Endodermal cell (in vitro differentiated cells): Measurements from ENCODE around the gene S100A2. TPM values are rescaled to one million over a fixed set of nuclear protein-coding genes. Genes with fewer than 3 reads are reported as not detected.

Experiments used
- DNase-seq: peaks from one replicate; pipeline ENCODE4 v3.0.0-alpha.2; 2017
- H3K27ac ChIP-seq: 2 replicates; pipeline ENCODE4 v1.5.1; 2013; ENCODE audit warnings: mild to moderate bottlenecking, low read depth, low read length, moderate library complexity
- H3K27me3 ChIP-seq: 2 replicates; pipeline ENCODE4 v1.6.1; 2013; ENCODE audit warnings: mild to moderate bottlenecking, low read length, moderate library complexity; ENCODE audit not compliant: insufficient read depth, control insufficient read depth, poor library complexity, severe bottlenecking
- H3K36me3 ChIP-seq: 2 replicates; pipeline ENCODE4 v1.7.0; 2013; ENCODE audit warnings: mild to moderate bottlenecking, low read length, moderate library complexity; ENCODE audit not compliant: control insufficient read depth, insufficient read depth
- H3K4me1 ChIP-seq: one replicate; pipeline ENCODE4 v1.7.0; 2013; ENCODE audit warnings: low read length; ENCODE audit not compliant: control insufficient read depth, insufficient read depth
- H3K4me3 ChIP-seq: 2 replicates; pipeline ENCODE4 v1.5.1; 2013; ENCODE audit warnings: mild to moderate bottlenecking, low read length, moderate library complexity
- H3K9ac ChIP-seq: 2 replicates; pipeline ENCODE4 v1.6.1; 2013; ENCODE audit warnings: mild to moderate bottlenecking, low read length, moderate library complexity; ENCODE audit not compliant: poor library complexity, severe bottlenecking; ENCODE audit errors: extremely low read depth
- H3K9me3 ChIP-seq: 2 replicates; pipeline ENCODE4 v1.6.1; 2013; ENCODE audit warnings: mild to moderate bottlenecking, low read length, moderate library complexity; ENCODE audit not compliant: control insufficient read depth
- H3K27ac Mint-ChIP-seq: 2 replicates; pipeline ENCODE4 v1.8.0; 2020; ENCODE audit warnings: mixed read lengths
- H3K27me3 Mint-ChIP-seq: 2 replicates; pipeline ENCODE4 v1.8.0; 2021; ENCODE audit warnings: mild to moderate bottlenecking, mixed read lengths; ENCODE audit not compliant: insufficient read depth
- H3K36me3 Mint-ChIP-seq: 2 replicates; pipeline ENCODE4 v1.8.0; 2020; ENCODE audit warnings: low read depth, mixed read lengths
- H3K4me1 Mint-ChIP-seq: 2 replicates; pipeline ENCODE4 v1.8.0; 2020; ENCODE audit warnings: mixed read lengths
- H3K4me3 Mint-ChIP-seq: 2 replicates; pipeline ENCODE4 v1.8.0; 2020; ENCODE audit warnings: mild to moderate bottlenecking, moderate library complexity, mixed read lengths
- H3K9me3 Mint-ChIP-seq: 2 replicates; pipeline ENCODE4 v1.8.0; 2020; ENCODE audit warnings: mild to moderate bottlenecking, mixed read lengths
- CTCF ChIP-seq: fragments of 200-600 bp; sonication (generic); conservative IDR thresholded peaks from 2 replicates; pipeline ENCODE4 v1.5.0; 2021; ENCODE audit warnings: antibody characterized with exemption, mild to moderate bottlenecking
- WGBS, 2 experiments: methylation state at CpG; one replicate each; pipeline versions ENCODE4 v1.1.5 to v1.1.7; 2013; ENCODE audit warnings: missing lambda C conversion rate in 2 of 2, mixed read lengths in 1 of 2; ENCODE audit not compliant: insufficient coverage in 1 of 2, insufficient read length in 1 of 2; 5-methylcytosine and 5-hydroxymethylcytosine counted together
- total RNA-seq, 2 donors: library from RNA; stranded (reverse); fragmentation: NEBNext Ultra II Directional in 1 of 2; extraction: Animal tissue kit (Norgen Biotek cat#: 25700) in 1 of 2; gene quantifications; 2 replicates in 1 of 2; 3 replicates in 1 of 2; pipeline ENCODE4 v1.2.1, GENCODE V29; 2021

The S100A2 gene
- total RNA-seq, 2 donors from 2014 or later, result 0.92 to 3.1 TPM

DNA sequence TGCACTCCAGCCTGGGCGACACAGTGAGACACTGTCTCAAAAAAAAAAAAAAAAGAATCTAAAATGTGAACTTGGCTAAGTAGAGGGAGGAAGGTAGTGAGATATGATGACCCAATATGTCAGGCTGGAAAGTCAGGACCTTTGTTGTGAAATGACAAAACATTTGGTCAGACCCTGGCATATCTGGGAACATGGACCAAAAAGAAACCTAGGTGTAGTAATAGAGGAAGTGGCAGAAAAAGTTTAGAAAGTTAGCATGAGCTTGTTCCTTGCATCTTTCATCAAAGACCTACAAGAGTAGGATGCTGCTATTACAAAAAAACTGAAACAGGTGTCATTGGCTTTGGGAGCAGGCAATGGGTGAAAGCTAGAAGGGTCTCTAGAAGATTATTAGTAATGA, 9.3 kb downstream of the S100A2 start:
- Mint-ChIP-seq H3K27me3 (no peaks in the 10 kb centered on the region), H3K27ac (no peak overlapping the region), H3K4me1 (no peaks in the 10 kb centered on the region), H3K9me3 (no peaks in the 10 kb centered on the region), H3K36me3 (no peaks in the 10 kb centered on the region), H3K4me3 (no peak overlapping the region)
- no peak overlapping the region for H3K27ac ChIP-seq
- no peak for TF ChIP-seq CTCF
- 79 to 100% methylated on average over 1 of the region's 1 CpG for WGBS, 2 experiments
- no peak overlapping the region for H3K4me3 ChIP-seq
- no peaks in the 10 kb centered on the region for H3K27me3 ChIP-seq
- no peaks in the 10 kb centered on the region for H3K4me1 ChIP-seq
- no peak for DNase-seq
- no peak overlapping the region for H3K9ac ChIP-seq
- no peaks in the 10 kb centered on the region for H3K36me3 ChIP-seq
- no peaks in the 10 kb centered on the region for H3K9me3 ChIP-seq

GRCh38 chr1:153553830-153554541, 11.7 kb downstream of the S100A2 start:
- Histone ChIP-seq H3K9me3 (no peaks in the 10 kb centered on the region), H3K27ac (no peak overlapping the region), H3K36me3 (no peaks in the 10 kb centered on the region), H3K9ac (no peak overlapping the region), H3K4me1 (no peaks in the 10 kb centered on the region), H3K4me3 (no peak overlapping the region), H3K27me3 (no peaks in the 10 kb centered on the region)
- Mint-ChIP-seq H3K36me3 (no peaks in the 10 kb centered on the region), H3K9me3 (no peaks in the 10 kb centered on the region), H3K27ac (no peak overlapping the region), H3K4me3 (no peak overlapping the region), H3K27me3 (peaks cover 5% of the 10 kb centered on the region), H3K4me1 (peaks cover 3% of the 10 kb centered on the region)
- DNase-seq, result no peak
- WGBS, 2 experiments, result 93 to 100% methylated on average over 1 to 2 of the region's 2 CpGs
- no peak for TF ChIP-seq CTCF

- no peak overlapping the region for H3K4me3 ChIP-seq
- Mint-ChIP-seq H3K4me3 (no peak overlapping the region), H3K27me3 (peaks cover 5% of the 10 kb centered on the region), H3K36me3 (no peaks in the 10 kb centered on the region), H3K27ac (no peak overlapping the region), H3K4me1 (peaks cover 3% of the 10 kb centered on the region), H3K9me3 (no peaks in the 10 kb centered on the region)
- no peaks in the 10 kb centered on the region for H3K27me3 ChIP-seq
- H3K36me3 ChIP-seq, result no peaks in the 10 kb centered on the region
- no peaks in the 10 kb centered on the region for H3K4me1 ChIP-seq
- H3K9ac ChIP-seq, result no peak overlapping the region
- H3K9me3 ChIP-seq, result no peaks in the 10 kb centered on the region
- H3K27ac ChIP-seq, result no peak overlapping the region
- no peak for TF ChIP-seq CTCF
- DNase-seq, result no peak
- WGBS, 2 experiments, result 92 to 93% methylated on average over 5 to 12 of the region's 12 CpGs
These were observed 12.5 kb downstream of the S100A2 start for GRCh38 chr1:153553096-153553495.
